ENCODE measurements around the gene METTL6.

DNA sequence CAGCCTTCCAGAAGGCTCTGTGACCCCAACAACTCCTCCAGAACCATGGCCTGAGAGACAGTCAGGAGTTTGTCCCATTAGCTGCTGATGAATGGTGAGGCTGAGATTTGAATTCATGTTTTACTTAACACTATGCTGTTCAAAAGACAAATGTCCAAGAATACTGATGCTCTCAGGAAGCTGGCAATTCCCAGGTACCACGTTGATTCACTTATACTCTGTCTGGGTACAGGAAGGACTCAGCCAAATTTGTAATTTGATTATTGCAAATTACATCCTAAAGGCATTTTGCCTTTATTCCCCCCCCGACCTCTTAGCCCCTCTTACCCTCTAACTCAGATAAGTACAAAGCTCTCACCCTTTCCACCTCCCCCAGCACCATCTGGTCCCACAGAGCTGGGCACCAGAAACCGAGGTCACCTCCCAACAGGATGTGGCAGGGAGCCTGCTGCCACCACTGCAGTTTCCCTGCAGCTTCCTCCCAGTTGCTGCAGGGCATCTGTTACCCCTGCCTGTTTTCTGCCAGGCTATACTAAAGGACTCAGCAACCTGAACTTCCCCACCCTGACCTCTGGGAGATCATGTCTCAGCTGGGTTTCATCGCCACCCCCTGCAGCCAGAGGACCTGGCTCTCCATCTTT is 33.7 kb upstream of the METTL6 start:
- TF ChIP-seq SUZ12 (IDR thresholded peaks at IDR 0.05; ENCODE audit: extremely low read depth, insufficient read depth, insufficient read length) (no peak), ZNF274 (IDR thresholded peaks at IDR 0.05; ENCODE audit: low read depth, low read length) (no peak)

All from NT2/D1 (cell line).